T-helper 9 cell (primary cell): ENCODE data around the gene SYCP2.

Experiments
- DNase-seq: peaks from one replicate; pipeline ENCODE4 v3.0.0-alpha.2; 2020

Gene SYCP2

GRCh38 chr20:59820204-59821041 is 113.0 kb downstream of the SYCP2 start:
- DNase-seq: no peak

GRCh38 chr20:59819496-59820203 is 113.8 kb downstream of the SYCP2 start:
- no peak for DNase-seq

- no peak for DNase-seq
Measured at GRCh38 chr20:59818911-59819310, 114.5 kb downstream of the SYCP2 start.

- no peak for DNase-seq
Measured at GRCh38 chr20:59817846-59818615, 115.4 kb downstream of the SYCP2 start.

GRCh38 chr20:59817406-59817805 is 116.0 kb downstream of the SYCP2 start:
- DNase-seq: no peak

GRCh38 chr20:59816146-59816738 is 117.2 kb downstream of the SYCP2 start:
- DNase-seq: no peak

- no peak for DNase-seq
Measured at GRCh38 chr20:59814840-59815340, 118.5 kb downstream of the SYCP2 start.

- DNase-seq: no peak
Measured at GRCh38 chr20:59813948-59814839, 119.2 kb downstream of the SYCP2 start.
